MCF 10A (cell line): Measurements from ENCODE around the gene FBXW11. TPM values are rescaled to one million over a fixed set of nuclear protein-coding genes. Genes with fewer than 3 reads are reported as not detected.
A peak's percentile ranks its signal among the peaks of the same experiment; 100 is the strongest.

ENCODE experiments used
- BruUV-seq: library from RNA; stranded (reverse); fragments of 400-500 nt; replicated peaks from 2 replicates; lab custom pipeline; 2021; lab: Mats Ljungman, UMichigan
- CTCF ChIA-PET: fragments of 300-600 bp; sonication (Branson Sonifier 250); formaldehyde crosslinking; extraction: SDS; loops from one replicate; lab custom pipeline; 2021; ENCODE audit warnings: antibody characterized with exemption, inconsistent platforms; lab: Yijun Ruan, JAX
- POLR2A ChIA-PET: fragments of 300-600, 350-650 bp; sonication (Branson Sonifier 250); formaldehyde crosslinking; extraction: SDS; loops from one replicate; lab custom pipeline; 2020; ENCODE audit warnings: antibody characterized with exemption, inconsistent platforms; lab: Yijun Ruan, JAX
- DNase-seq: peaks from one replicate; pipeline ENCODE4 v3.0.0-alpha.2; 2018; ENCODE audit not compliant: unreplicated experiment
- H3K27ac Mint-ChIP-seq: one replicate; pipeline ENCODE4 v1.8.0; 2022; ENCODE audit warnings: mild to moderate bottlenecking, low read depth, mixed read lengths; ENCODE audit not compliant: unreplicated experiment
- H3K27me3 Mint-ChIP-seq: one replicate; pipeline ENCODE4 v1.8.0; 2022; ENCODE audit warnings: mixed read lengths; ENCODE audit not compliant: insufficient read depth, unreplicated experiment
- H3K36me3 Mint-ChIP-seq: one replicate; pipeline ENCODE4 v1.8.0; 2022; ENCODE audit warnings: mild to moderate bottlenecking, moderate library complexity, mixed read lengths; ENCODE audit not compliant: insufficient read depth, unreplicated experiment
- H3K4me1 Mint-ChIP-seq: one replicate; pipeline ENCODE4 v1.8.0; 2022; ENCODE audit warnings: mixed read lengths; ENCODE audit not compliant: insufficient read depth, unreplicated experiment
- H3K4me3 Mint-ChIP-seq: one replicate; pipeline ENCODE4 v1.8.0; 2022; ENCODE audit warnings: mild to moderate bottlenecking, moderate library complexity, mixed read lengths; ENCODE audit not compliant: unreplicated experiment
- H3K9me3 Mint-ChIP-seq: one replicate; pipeline ENCODE4 v1.8.0; 2022; ENCODE audit warnings: mixed read lengths; ENCODE audit not compliant: unreplicated experiment
- intact Hi-C: fragments of 100-400 bp; cut with micrococcal nuclease; formaldehyde crosslinking; loops from 2 replicates; pipeline ENCODE4 v1.14.1; 2022
- total RNA-seq: library from RNA; stranded (reverse); gene quantifications from 2 replicates; pipeline ENCODE4 v1.2.3, GENCODE V29; 2022
- TF ChIP-seq, protein P1 (sequence below): fragments of 200-600 bp; IDR thresholded peaks from one replicate; pipeline ENCODE4 v1.8.0; 2022; ENCODE audit warnings: antibody characterized with exemption, mild to moderate bottlenecking; ENCODE audit not compliant: unreplicated experiment

FBXW11 gene
- total RNA-seq, 1 experiment from 2014 or later, result 64.7 TPM

DNA sequence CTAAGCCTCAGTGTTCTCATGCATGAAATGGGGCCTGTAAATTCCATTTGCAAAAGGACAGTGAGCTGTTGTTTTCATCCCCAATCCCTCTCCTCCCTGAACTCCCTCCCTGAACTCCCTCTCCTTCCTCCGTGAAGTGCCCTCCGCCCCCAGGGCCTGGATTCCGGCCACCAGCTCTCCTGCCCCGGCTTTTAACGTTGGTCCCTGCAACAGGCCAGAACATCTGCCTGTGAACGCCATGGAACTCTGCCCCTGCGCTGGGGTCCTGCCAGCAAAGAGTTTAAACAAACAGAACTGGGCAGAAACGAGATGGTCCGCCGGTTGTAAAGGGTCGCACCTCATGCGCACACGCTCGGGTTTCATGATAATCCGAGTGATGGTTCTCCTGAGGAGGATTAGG lies 158.4 kb downstream of the FBXW11 start:
- no peak for DNase-seq
- Mint-ChIP-seq H3K27ac (no peak overlapping the region), H3K27me3 (no peaks in the 10 kb centered on the region), H3K9me3 (no peaks in the 10 kb centered on the region), H3K36me3 (no peaks in the 10 kb centered on the region), H3K4me1 (no peaks in the 10 kb centered on the region), H3K4me3 (no peak overlapping the region)
- CTCF ChIA-PET, result interaction anchor here (0.6 to 2.9 kb wide), 7 partner anchors 8 to 421 kb away, joined by 3 to 18 read pairs (median 3); no protein-coding TSS in a partner anchor
- intact Hi-C loops, result no loop called here
- TF ChIP-seq, protein P1, sequence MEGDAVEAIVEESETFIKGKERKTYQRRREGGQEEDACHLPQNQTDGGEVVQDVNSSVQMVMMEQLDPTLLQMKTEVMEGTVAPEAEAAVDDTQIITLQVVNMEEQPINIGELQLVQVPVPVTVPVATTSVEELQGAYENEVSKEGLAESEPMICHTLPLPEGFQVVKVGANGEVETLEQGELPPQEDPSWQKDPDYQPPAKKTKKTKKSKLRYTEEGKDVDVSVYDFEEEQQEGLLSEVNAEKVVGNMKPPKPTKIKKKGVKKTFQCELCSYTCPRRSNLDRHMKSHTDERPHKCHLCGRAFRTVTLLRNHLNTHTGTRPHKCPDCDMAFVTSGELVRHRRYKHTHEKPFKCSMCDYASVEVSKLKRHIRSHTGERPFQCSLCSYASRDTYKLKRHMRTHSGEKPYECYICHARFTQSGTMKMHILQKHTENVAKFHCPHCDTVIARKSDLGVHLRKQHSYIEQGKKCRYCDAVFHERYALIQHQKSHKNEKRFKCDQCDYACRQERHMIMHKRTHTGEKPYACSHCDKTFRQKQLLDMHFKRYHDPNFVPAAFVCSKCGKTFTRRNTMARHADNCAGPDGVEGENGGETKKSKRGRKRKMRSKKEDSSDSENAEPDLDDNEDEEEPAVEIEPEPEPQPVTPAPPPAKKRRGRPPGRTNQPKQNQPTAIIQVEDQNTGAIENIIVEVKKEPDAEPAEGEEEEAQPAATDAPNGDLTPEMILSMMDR, result no peak
- POLR2A ChIA-PET, result no interaction called here
- BruUV-seq, result no TSS peak

DNA sequence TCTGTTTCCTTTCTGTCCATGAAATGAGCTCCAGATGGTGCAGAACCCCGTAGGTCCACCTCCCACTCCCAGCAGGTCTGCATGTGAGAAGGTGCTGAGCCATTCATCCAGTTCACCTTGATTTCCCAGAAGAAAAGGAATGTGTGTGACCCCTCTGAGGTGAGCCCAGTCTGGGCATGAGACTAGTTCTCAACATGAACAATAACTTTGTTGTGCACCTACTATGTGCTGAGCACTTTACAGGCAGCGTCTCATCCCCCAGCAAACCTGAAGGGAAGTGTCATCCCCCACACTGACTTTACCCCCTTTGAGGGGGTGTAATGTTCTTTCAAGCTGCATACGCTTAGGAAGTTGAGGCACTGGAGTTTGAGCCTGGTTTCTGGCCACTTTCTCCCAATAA lies 159.4 kb downstream of the FBXW11 start:
- TF ChIP-seq, protein P1, result no peak
- intact Hi-C loops, result loop anchor here (2.0 kb wide), 2 partner anchors 362 to 428 kb away; partner anchors contain the start of gene FGF18
- no peak for DNase-seq
- Mint-ChIP-seq H3K4me1 (no peaks in the 10 kb centered on the region), H3K36me3 (no peaks in the 10 kb centered on the region), H3K27me3 (no peaks in the 10 kb centered on the region), H3K9me3 (no peaks in the 10 kb centered on the region), H3K4me3 (no peak overlapping the region), H3K27ac (no peak overlapping the region)
- ChIA-PET POLR2A (interaction anchor here (0.6 to 0.8 kb wide), 2 partner anchors 36 to 189 kb away, joined by 3 read pairs; no protein-coding TSS in a partner anchor), CTCF (interaction anchor here (0.6 to 2.9 kb wide), 6 partner anchors 28 to 1140 kb away, joined by 3 to 27 read pairs (median 4); partner anchors contain the start of gene FGF18)
- BruUV-seq, result no TSS peak

DNA sequence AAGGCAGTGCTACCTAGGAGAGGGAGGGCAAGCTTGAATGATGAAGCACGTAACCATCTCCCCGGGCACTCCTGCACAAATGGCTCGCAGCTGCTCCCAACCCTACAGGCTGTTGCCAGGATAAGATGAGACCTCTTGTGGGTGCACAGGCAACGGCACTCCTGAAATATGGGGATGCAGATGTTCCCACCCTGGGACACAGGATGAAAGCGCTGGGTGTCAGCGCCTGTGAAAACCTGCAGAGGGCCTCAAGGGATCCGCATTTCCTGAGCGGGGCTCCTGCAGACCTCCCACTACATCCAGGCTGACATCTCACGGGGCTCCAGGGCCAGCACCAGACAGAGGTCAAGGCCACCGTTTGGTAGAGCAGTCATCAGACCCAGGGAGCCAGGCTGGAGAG lies 160.1 kb downstream of the FBXW11 start:
- POLR2A ChIA-PET, result interaction anchor here (0.8 to 1.0 kb wide), 2 partner anchors 190 to 427 kb away, joined by 3 to 4 read pairs; partner anchors contain the start of gene FGF18
- DNase-seq, result no peak
- no peak overlapping the region for H3K4me3 Mint-ChIP-seq
- H3K36me3 Mint-ChIP-seq, result no peaks in the 10 kb centered on the region
- no peaks in the 10 kb centered on the region for H3K27me3 Mint-ChIP-seq
- H3K4me1 Mint-ChIP-seq, result no peaks in the 10 kb centered on the region
- intact Hi-C loops, result loop anchor here (2.0 kb wide), 2 partner anchors 362 to 428 kb away; partner anchors contain the start of gene FGF18
- no TSS peak for BruUV-seq
- no peak overlapping the region for H3K27ac Mint-ChIP-seq
- TF ChIP-seq, protein P1, result peak; percentile 1
- no peaks in the 10 kb centered on the region for H3K9me3 Mint-ChIP-seq
- CTCF ChIA-PET, result interaction anchor here (0.6 to 2.9 kb wide), 10 partner anchors 8 to 441 kb away, joined by 3 to 27 read pairs (median 4); partner anchors contain the start of gene FGF18

DNA sequence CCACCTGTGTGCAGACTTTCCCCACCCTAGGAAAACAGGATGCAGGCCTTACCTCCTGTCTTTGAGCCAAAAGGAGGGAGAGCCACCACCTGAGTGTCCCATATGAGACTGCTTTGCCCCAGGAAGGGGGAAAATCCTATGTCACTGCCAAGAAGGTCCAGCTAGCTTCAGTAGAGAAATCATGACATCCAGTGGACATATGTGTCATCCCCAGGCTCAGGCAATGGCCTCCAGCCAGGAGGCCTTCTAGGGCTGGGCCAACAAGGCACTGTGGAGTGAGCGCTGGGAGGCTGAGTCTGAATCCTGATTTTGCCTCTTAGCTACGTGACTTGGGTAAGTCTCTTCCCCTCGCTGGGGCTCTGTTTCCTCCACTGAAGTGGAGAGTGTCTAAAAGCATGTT lies 160.6 kb downstream of the FBXW11 start:
- Mint-ChIP-seq H3K9me3 (no peaks in the 10 kb centered on the region), H3K27me3 (no peaks in the 10 kb centered on the region), H3K4me1 (no peaks in the 10 kb centered on the region), H3K36me3 (no peaks in the 10 kb centered on the region), H3K27ac (no peak overlapping the region), H3K4me3 (no peak overlapping the region)
- BruUV-seq, result no TSS peak
- peak; percentile 55 for DNase-seq
- POLR2A ChIA-PET, result interaction anchor here (1.0 to 1.2 kb wide), 2 partner anchors 427 to 428 kb away, joined by 4 read pairs; partner anchors contain the start of gene FGF18
- CTCF ChIA-PET, result interaction anchor here (0.6 to 2.9 kb wide), 11 partner anchors 7 to 440 kb away, joined by 3 to 27 read pairs (median 4); partner anchors contain the start of gene FGF18
- TF ChIP-seq, protein P1, result no peak
- intact Hi-C loops, result loop anchor here (2.0 kb wide), 2 partner anchors 361 to 427 kb away; partner anchors contain the start of gene FGF18
